Activated CD4-positive, alpha-beta T cell treated with anti-CD3 and anti-CD28 coated beads, Interleukin-2, amount 10 ng/mL, durations not matched to agents 24 days and 14 days (primary cell): ENCODE results near the gene PRELID2. TPM values are rescaled to one million over a fixed set of nuclear protein-coding genes. Genes with fewer than 3 reads are reported as not detected.
"Not testable (repeated sequence)": the region's sequence is repeated elsewhere in the genome, so short reads cannot be mapped to it uniquely, and the experiment has no call there.

Source experiments
- DNase-seq: peaks from one replicate; pipeline ENCODE4 v3.0.0; 2022
- H3K27ac Mint-ChIP-seq: one replicate; pipeline ENCODE4 v1.8.0; 2022; ENCODE audit warnings: mild to moderate bottlenecking, mixed read lengths
- H3K27me3 Mint-ChIP-seq: one replicate; pipeline ENCODE4 v1.8.0; 2022; ENCODE audit warnings: mixed read lengths
- H3K36me3 Mint-ChIP-seq: one replicate; pipeline ENCODE4 v1.8.0; 2022; ENCODE audit warnings: low read depth, mild to moderate bottlenecking, mixed read lengths
- H3K4me1 Mint-ChIP-seq: one replicate; pipeline ENCODE4 v1.8.0; 2021; ENCODE audit warnings: mixed read lengths
- H3K4me3 Mint-ChIP-seq: one replicate; pipeline ENCODE4 v1.8.0; 2022; ENCODE audit warnings: mild to moderate bottlenecking, moderate library complexity, mixed read lengths
- H3K9me3 Mint-ChIP-seq: one replicate; pipeline ENCODE4 v1.8.0; 2021; ENCODE audit warnings: mixed read lengths
- intact Hi-C: fragments of 100-400 bp; cut with micrococcal nuclease; formaldehyde crosslinking; loops from one replicate; pipeline ENCODE4 v1.15.1; 2023
- total RNA-seq: library from RNA; stranded (reverse); gene quantifications from 2 replicates; pipeline ENCODE4 v1.2.3, GENCODE V29; 2022

PRELID2 gene
- 3.1 and 3.6 TPM in 2 replicates for total RNA-seq

- H3K27ac Mint-ChIP-seq = no peak within 1 kb of the TSS
- H3K27me3 Mint-ChIP-seq = peaks cover 18% of the 10 kb centered on the region
- peaks cover 15% of the 10 kb centered on the region for H3K4me1 Mint-ChIP-seq
- H3K9me3 Mint-ChIP-seq = no peaks in the 10 kb centered on the region
- H3K4me3 Mint-ChIP-seq = peak within 1 kb of the TSS; percentile 77
- DNase-seq = peak; percentile 88
- no peaks in the 10 kb centered on the region for H3K36me3 Mint-ChIP-seq
- intact Hi-C loops = loop anchor here (5.0 kb wide), 2 partner anchors 112 to 212 kb away; no protein-coding TSS in a partner anchor
Measured at GRCh38 chr5:145834917-145835847, at the start of gene PRELID2. Gene PRELID2, minus strand, starts transcription at chr5:145835342. Its CDS starts 91 bp downstream, at chr5:145835251.

- Mint-ChIP-seq H3K36me3 (no peaks in the 10 kb centered on the region), H3K4me3 (no peak overlapping the region), H3K9me3 (no peaks in the 10 kb centered on the region), H3K4me1 (no peaks in the 10 kb centered on the region), H3K27ac (no peak overlapping the region), H3K27me3 (peaks cover 4% of the 10 kb centered on the region)
- no peak for DNase-seq
- intact Hi-C loops = no loop called here
Measured at GRCh38 chr5:145874765-145875164, 39.6 kb upstream of the PRELID2 start.

- DNase-seq = no peak
Measured at GRCh38 chr5:145872914-145873313, 37.8 kb upstream of the PRELID2 start, which contains the start of gene GRXCR2. Gene GRXCR2, minus strand, starts transcription at chr5:145873014. Its CDS starts 46 bp downstream, at chr5:145872968.

GRCh38 chr5:145872486-145872885 lies 37.3 kb upstream of the PRELID2 start:
- H3K9me3 Mint-ChIP-seq = no peaks in the 10 kb centered on the region
- no peaks in the 10 kb centered on the region for H3K36me3 Mint-ChIP-seq
- no peak overlapping the region for H3K4me3 Mint-ChIP-seq
- H3K4me1 Mint-ChIP-seq = no peaks in the 10 kb centered on the region
- DNase-seq = no peak
- no peak overlapping the region for H3K27ac Mint-ChIP-seq
- intact Hi-C loops = no loop called here
- H3K27me3 Mint-ChIP-seq = no peaks in the 10 kb centered on the region

More at GRCh38 chr5:145872914-145873313, 37.8 kb upstream of the PRELID2 start, which contains the start of gene GRXCR2:
- Mint-ChIP-seq H3K36me3 (no peaks in the 10 kb centered on the region), H3K4me1 (no peaks in the 10 kb centered on the region), H3K4me3 (no peak within 1 kb of the TSS), H3K27ac (no peak within 1 kb of the TSS), H3K9me3 (no peaks in the 10 kb centered on the region), H3K27me3 (no peaks in the 10 kb centered on the region)
- intact Hi-C loops = no loop called here

GRCh38 chr5:145869753-145870152 lies 34.6 kb upstream of the PRELID2 start:
- DNase-seq = no peak
- intact Hi-C loops = no loop called here
- Mint-ChIP-seq H3K27me3 (peaks cover 3% of the 10 kb centered on the region), H3K4me3 (no peak overlapping the region), H3K36me3 (no peaks in the 10 kb centered on the region), H3K27ac (no peak overlapping the region), H3K4me1 (no peaks in the 10 kb centered on the region), H3K9me3 (no peaks in the 10 kb centered on the region)

- DNase-seq = no peak
- no peaks in the 10 kb centered on the region for H3K36me3 Mint-ChIP-seq
- H3K27ac Mint-ChIP-seq = no peak overlapping the region
- H3K4me3 Mint-ChIP-seq = no peak overlapping the region
- no peaks in the 10 kb centered on the region for H3K4me1 Mint-ChIP-seq
- intact Hi-C loops = no loop called here
- peaks cover 4% of the 10 kb centered on the region for H3K27me3 Mint-ChIP-seq
- no peaks in the 10 kb centered on the region for H3K9me3 Mint-ChIP-seq
Measured at GRCh38 chr5:145867806-145868205, 32.7 kb upstream of the PRELID2 start.

GRCh38 chr5:145864432-145864831 lies 29.3 kb upstream of the PRELID2 start:
- H3K4me3 Mint-ChIP-seq, H3K4me1 Mint-ChIP-seq, H3K27ac Mint-ChIP-seq, DNase-seq, H3K27me3 Mint-ChIP-seq, H3K9me3 Mint-ChIP-seq, H3K36me3 Mint-ChIP-seq, intact Hi-C loops: not testable (repeated sequence)

- H3K4me3 Mint-ChIP-seq = no peak overlapping the region
- DNase-seq = no peak
- H3K4me1 Mint-ChIP-seq = no peaks in the 10 kb centered on the region
- H3K9me3 Mint-ChIP-seq = no peaks in the 10 kb centered on the region
- no peaks in the 10 kb centered on the region for H3K36me3 Mint-ChIP-seq
- peaks cover 4% of the 10 kb centered on the region for H3K27me3 Mint-ChIP-seq
- no peak overlapping the region for H3K27ac Mint-ChIP-seq
- intact Hi-C loops = no loop called here
Measured at GRCh38 chr5:145863003-145863402, 27.9 kb upstream of the PRELID2 start.

- intact Hi-C loops = no loop called here
- Mint-ChIP-seq H3K27me3 (peaks cover 7% of the 10 kb centered on the region), H3K4me3 (no peak overlapping the region), H3K4me1 (peaks cover 1% of the 10 kb centered on the region), H3K9me3 (no peaks in the 10 kb centered on the region), H3K36me3 (no peaks in the 10 kb centered on the region), H3K27ac (no peak overlapping the region)
- no peak for DNase-seq
Measured at GRCh38 chr5:145859897-145860296, 24.8 kb upstream of the PRELID2 start.

GRCh38 chr5:145859453-145859852 lies 24.3 kb upstream of the PRELID2 start:
- Mint-ChIP-seq H3K27ac (no peak overlapping the region), H3K4me1 (peaks cover 1% of the 10 kb centered on the region), H3K36me3 (no peaks in the 10 kb centered on the region), H3K9me3 (no peaks in the 10 kb centered on the region), H3K27me3 (peaks cover 4% of the 10 kb centered on the region), H3K4me3 (no peak overlapping the region)
- DNase-seq = no peak
- intact Hi-C loops = no loop called here

GRCh38 chr5:145858959-145859358 lies 23.8 kb upstream of the PRELID2 start:
- Mint-ChIP-seq H3K27me3 (peaks cover 4% of the 10 kb centered on the region), H3K27ac (no peak overlapping the region), H3K36me3 (no peaks in the 10 kb centered on the region), H3K9me3 (no peaks in the 10 kb centered on the region), H3K4me3 (no peak overlapping the region), H3K4me1 (peaks cover 1% of the 10 kb centered on the region)
- no peak for DNase-seq
- intact Hi-C loops = no loop called here

- H3K27me3 Mint-ChIP-seq = peaks cover 4% of the 10 kb centered on the region
- peaks cover 1% of the 10 kb centered on the region for H3K4me1 Mint-ChIP-seq
- intact Hi-C loops = no loop called here
- no peaks in the 10 kb centered on the region for H3K9me3 Mint-ChIP-seq
- H3K27ac Mint-ChIP-seq = no peak overlapping the region
- H3K4me3 Mint-ChIP-seq = peak overlapping the region; percentile 43
- DNase-seq = no peak
- no peaks in the 10 kb centered on the region for H3K36me3 Mint-ChIP-seq
Measured at GRCh38 chr5:145856285-145856818, 21.2 kb upstream of the PRELID2 start.

- intact Hi-C loops = no loop called here
- DNase-seq = no peak
- no peaks in the 10 kb centered on the region for H3K9me3 Mint-ChIP-seq
- H3K27me3 Mint-ChIP-seq = peaks cover 4% of the 10 kb centered on the region
- peaks cover 1% of the 10 kb centered on the region for H3K4me1 Mint-ChIP-seq
- no peaks in the 10 kb centered on the region for H3K36me3 Mint-ChIP-seq
- H3K4me3 Mint-ChIP-seq = no peak overlapping the region
- H3K27ac Mint-ChIP-seq = no peak overlapping the region
Measured at GRCh38 chr5:145855763-145856267, 20.7 kb upstream of the PRELID2 start.

- Mint-ChIP-seq H3K27me3 (peaks cover 4% of the 10 kb centered on the region), H3K4me3 (no peak overlapping the region), H3K9me3 (no peaks in the 10 kb centered on the region), H3K4me1 (peaks cover 1% of the 10 kb centered on the region), H3K36me3 (no peaks in the 10 kb centered on the region), H3K27ac (no peak overlapping the region)
- intact Hi-C loops = no loop called here
- DNase-seq = no peak
Measured at GRCh38 chr5:145854651-145855258, 19.6 kb upstream of the PRELID2 start.
